ENCODE measurements around the gene STX8.
"Not testable (repeated sequence)": the region's sequence is repeated elsewhere in the genome, so short reads cannot be mapped to it uniquely, and the experiment has no call there.

The STX8 gene

DNA sequence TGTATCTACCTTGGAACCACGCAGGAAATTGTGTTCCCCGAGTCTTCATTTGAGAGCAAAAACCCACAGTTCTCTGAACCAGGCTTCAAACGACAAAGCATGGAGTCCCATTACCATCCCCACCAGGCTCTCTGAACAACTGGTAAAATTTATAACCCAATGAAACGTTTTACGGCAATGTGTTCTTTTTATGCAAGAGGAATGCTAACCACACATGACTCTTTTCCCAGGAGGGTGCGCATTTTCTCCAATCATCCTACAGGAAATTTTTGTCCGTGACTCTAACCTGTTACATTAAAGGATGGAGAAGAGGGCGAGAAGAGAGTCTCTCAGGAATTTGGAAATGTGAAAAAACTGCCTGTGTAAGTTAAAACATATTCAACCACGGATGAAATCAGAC, 17.8 kb downstream of the STX8 start:
- Histone ChIP-seq H3K4me1 (ENCODE audit: control insufficient read depth, insufficient read depth, low read length) (peaks cover 2% of the 10 kb centered on the region; the same call in 1 of the 2 replicates), H3K4me3 (ENCODE audit: low read depth, low read length) (no peak overlapping the region), H3K9me3 (ENCODE audit: control insufficient read depth, insufficient read depth, low read depth, low read length) (no peaks in the 10 kb centered on the region), H3K36me3 (ENCODE audit: control insufficient read depth in 2 of 2, insufficient read depth in 1 of 2, low read length in 2 of 2) (peaks cover 0 to 7% of the 10 kb centered on the region in 2 experiments; a peak in 1 of 3 replicates), H3K27ac (ENCODE audit: extremely low read depth, low read depth, low read length) (no peak overlapping the region)
- TF ChIP-seq FEZF1 (tag by site-specific recombination; IDR thresholded peaks at IDR 0.05), result peak; percentile 81
- TF ChIP-seq, protein P1, sequence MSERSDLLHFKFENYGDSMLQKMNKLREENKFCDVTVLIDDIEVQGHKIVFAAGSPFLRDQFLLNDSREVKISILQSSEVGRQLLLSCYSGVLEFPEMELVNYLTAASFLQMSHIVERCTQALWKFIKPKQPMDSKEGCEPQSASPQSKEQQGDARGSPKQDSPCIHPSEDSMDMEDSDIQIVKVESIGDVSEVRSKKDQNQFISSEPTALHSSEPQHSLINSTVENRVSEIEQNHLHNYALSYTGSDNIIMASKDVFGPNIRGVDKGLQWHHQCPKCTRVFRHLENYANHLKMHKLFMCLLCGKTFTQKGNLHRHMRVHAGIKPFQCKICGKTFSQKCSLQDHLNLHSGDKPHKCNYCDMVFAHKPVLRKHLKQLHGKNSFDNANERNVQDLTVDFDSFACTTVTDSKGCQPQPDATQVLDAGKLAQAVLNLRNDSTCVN (tag by site-specific recombination; optimal IDR thresholded peaks at IDR 0.05), result no peak
- CTCF ChIA-PET, result interaction anchor here (0.6 to 1.3 kb wide), 2 partner anchors 20 to 492 kb away, joined by 3 to 5 read pairs; no protein-coding TSS in a partner anchor
- POLR2A ChIA-PET, result no interaction called here

DNA sequence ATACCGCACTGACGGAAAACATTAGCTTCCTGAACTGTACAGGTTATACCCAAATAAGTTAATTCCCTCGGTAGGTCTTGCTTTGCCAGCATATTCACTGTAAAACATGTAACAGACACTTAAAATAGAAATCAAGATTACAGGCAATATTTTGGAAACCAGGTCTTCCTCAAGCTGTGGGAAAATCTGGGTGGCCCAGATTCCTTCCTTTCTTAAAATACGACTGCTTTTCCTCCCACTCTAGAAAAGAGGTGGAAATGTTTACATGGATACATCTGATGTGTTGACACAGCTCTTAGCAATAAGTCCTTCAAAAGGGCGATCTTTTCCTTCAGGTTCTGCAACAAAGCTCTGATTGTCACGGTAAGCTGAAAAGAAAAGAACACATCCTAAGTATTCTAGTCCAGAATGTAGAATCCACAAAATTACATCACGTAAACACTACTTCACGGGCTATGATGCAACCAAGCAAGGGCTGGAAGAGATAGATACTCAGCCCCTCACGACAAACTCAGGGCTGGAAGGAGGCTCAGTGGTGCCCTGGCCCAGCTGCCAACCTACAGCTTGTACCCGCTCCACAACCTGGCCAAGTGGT, 18.4 kb downstream of the STX8 start:
- CTCF ChIA-PET, result interaction anchor here (0.6 to 1.3 kb wide), 3 partner anchors 20 to 559 kb away, joined by 3 to 5 read pairs (median 4); no protein-coding TSS in a partner anchor

GRCh38 chr17:9554715-9555114, 20.9 kb downstream of the STX8 start:
- not testable (repeated sequence) for H3K36me3 ChIP-seq (ENCODE audit: control insufficient read depth in 2 of 2, insufficient read depth in 1 of 2, low read length in 2 of 2); H3K4me1 ChIP-seq (ENCODE audit: control insufficient read depth, insufficient read depth, low read length); H3K27ac ChIP-seq (ENCODE audit: extremely low read depth, low read depth, low read length); H3K4me3 ChIP-seq (ENCODE audit: low read depth, low read length); H3K9me3 ChIP-seq (ENCODE audit: control insufficient read depth, insufficient read depth, low read depth, low read length)
- CTCF ChIA-PET, result interaction anchor here (0.6 to 2.3 kb wide), 24 partner anchors 10 to 1600 kb away, joined by 3 to 11 read pairs (median 4); partner anchors contain the start of genes CFAP52 and STX8
- TF ChIP-seq ZNF335 (tag by site-specific recombination; conservative IDR thresholded peaks at IDR 0.05) (0 out of 2 replicates have a peak, but pooled peaks have one; percentile 23), ZNF600 (tag by site-specific recombination; IDR thresholded peaks at IDR 0.05) (peak; percentile 42; the same call in 1 of the 2 replicates), KLF17 (tag by site-specific recombination; IDR thresholded peaks at IDR 0.05) (peak; percentile 64; the same call in 1 of the 2 replicates), ZNF2 (tag by site-specific recombination; IDR thresholded peaks at IDR 0.05) (0 out of 2 replicates have a peak, but pooled peaks have one; percentile 32), ZNF362 (tag by site-specific recombination; IDR thresholded peaks at IDR 0.05) (peak; percentile 90), SP7 (tag by site-specific recombination; IDR thresholded peaks at IDR 0.05) (0 out of 2 replicates have a peak, but pooled peaks have one; percentile 13), ZNF121 (tag by site-specific recombination; IDR thresholded peaks at IDR 0.05) (0 out of 2 replicates have a peak, but pooled peaks have one; percentile 50), ZNF654 (tag by site-specific recombination; IDR thresholded peaks at IDR 0.05; ENCODE audit: low read depth) (peak; percentile 89)
- TF ChIP-seq, protein P2, sequence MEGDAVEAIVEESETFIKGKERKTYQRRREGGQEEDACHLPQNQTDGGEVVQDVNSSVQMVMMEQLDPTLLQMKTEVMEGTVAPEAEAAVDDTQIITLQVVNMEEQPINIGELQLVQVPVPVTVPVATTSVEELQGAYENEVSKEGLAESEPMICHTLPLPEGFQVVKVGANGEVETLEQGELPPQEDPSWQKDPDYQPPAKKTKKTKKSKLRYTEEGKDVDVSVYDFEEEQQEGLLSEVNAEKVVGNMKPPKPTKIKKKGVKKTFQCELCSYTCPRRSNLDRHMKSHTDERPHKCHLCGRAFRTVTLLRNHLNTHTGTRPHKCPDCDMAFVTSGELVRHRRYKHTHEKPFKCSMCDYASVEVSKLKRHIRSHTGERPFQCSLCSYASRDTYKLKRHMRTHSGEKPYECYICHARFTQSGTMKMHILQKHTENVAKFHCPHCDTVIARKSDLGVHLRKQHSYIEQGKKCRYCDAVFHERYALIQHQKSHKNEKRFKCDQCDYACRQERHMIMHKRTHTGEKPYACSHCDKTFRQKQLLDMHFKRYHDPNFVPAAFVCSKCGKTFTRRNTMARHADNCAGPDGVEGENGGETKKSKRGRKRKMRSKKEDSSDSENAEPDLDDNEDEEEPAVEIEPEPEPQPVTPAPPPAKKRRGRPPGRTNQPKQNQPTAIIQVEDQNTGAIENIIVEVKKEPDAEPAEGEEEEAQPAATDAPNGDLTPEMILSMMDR (tag by site-specific recombination; IDR thresholded peaks at IDR 0.05), result peak; percentile 60
- POLR2A ChIA-PET, result interaction anchor here (0.6 kb wide), 1 partner anchor 452 kb away, joined by 3 read pairs; no protein-coding TSS in a partner anchor

More for the DNA sequence above, 18.4 kb downstream of the STX8 start:
- TF ChIP-seq ZNF2 (tag by site-specific recombination; IDR thresholded peaks at IDR 0.05) (no peak), ZNF335 (tag by site-specific recombination; conservative IDR thresholded peaks at IDR 0.05) (peak; percentile 37), ZNF704 (tag by site-specific recombination; IDR thresholded peaks at IDR 0.05) (no peak)
- POLR2A ChIA-PET, result no interaction called here
- peaks cover 0 to 7% of the 10 kb centered on the region in 2 experiments; a peak in 1 of 3 replicates for H3K36me3 ChIP-seq (ENCODE audit: control insufficient read depth in 2 of 2, insufficient read depth in 1 of 2, low read length in 2 of 2)
- peaks cover 2% of the 10 kb centered on the region; the same call in 1 of the 2 replicates for H3K4me1 ChIP-seq (ENCODE audit: control insufficient read depth, insufficient read depth, low read length)
- no peak overlapping the region for H3K27ac ChIP-seq (ENCODE audit: extremely low read depth, low read depth, low read length)
- H3K9me3 ChIP-seq (ENCODE audit: control insufficient read depth, insufficient read depth, low read depth, low read length), result no peaks in the 10 kb centered on the region
- H3K4me3 ChIP-seq (ENCODE audit: low read depth, low read length), result no peak overlapping the region

Measured in HEK293 (cell line).